ENCODE measurements around the gene SH3TC2.

DNA sequence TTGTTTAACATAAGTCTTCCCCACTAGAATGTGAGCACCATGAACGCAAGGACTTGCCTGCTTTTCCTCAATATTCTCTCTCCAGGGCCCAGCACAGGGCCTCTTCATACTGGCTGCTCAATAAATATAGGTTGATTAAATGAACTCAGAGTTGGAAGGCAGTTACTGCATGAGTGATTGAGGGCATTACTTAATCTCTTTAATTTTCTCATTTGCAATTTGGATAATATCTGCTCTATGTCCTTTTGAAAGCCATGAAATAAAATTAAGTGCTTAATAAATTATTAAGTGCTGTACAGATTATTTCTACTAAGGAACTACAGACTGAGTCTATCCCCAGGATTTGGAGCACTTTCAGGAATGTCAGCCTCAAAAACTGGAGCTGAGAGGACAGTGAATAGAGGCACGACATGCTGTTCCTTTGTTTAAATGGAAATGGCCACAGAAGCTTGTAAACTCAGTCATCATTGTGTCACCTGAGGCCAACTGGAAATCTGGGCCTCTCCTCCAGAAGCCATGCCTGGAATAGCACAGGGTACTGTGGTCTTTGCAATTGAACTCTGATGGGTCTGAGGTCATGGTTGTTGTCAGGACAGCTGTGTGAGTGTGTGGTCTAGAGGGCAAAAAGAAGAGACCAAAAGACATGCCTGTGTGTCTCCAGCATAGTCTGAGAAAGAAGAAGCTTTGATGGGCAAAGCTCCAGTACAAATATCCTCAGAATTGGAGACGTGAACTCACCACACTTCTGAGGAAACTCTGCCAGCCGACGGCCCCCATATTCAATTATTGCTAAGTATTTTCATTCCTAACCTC lies 86.1 kb downstream of the SH3TC2 start:
- TF ChIP-seq POLR2A (IDR thresholded peaks at IDR 0.05; ENCODE audit: low read depth, low read length) = no peak
- no peak for TF ChIP-seq CTCF (IDR thresholded peaks at IDR 0.05 in 2 of 3, conservative IDR thresholded peaks at IDR 0.05 in 1 of 3; ENCODE audit: control insufficient read depth in 2 of 3, extremely low read depth in 1 of 3, insufficient read depth in 1 of 3, low read depth in 3 of 3, low read length in 3 of 3)
- no peak for TF ChIP-seq SREBF1 (IDR thresholded peaks at IDR 0.05; ENCODE audit: low read length)
- TF ChIP-seq, protein P1, sequence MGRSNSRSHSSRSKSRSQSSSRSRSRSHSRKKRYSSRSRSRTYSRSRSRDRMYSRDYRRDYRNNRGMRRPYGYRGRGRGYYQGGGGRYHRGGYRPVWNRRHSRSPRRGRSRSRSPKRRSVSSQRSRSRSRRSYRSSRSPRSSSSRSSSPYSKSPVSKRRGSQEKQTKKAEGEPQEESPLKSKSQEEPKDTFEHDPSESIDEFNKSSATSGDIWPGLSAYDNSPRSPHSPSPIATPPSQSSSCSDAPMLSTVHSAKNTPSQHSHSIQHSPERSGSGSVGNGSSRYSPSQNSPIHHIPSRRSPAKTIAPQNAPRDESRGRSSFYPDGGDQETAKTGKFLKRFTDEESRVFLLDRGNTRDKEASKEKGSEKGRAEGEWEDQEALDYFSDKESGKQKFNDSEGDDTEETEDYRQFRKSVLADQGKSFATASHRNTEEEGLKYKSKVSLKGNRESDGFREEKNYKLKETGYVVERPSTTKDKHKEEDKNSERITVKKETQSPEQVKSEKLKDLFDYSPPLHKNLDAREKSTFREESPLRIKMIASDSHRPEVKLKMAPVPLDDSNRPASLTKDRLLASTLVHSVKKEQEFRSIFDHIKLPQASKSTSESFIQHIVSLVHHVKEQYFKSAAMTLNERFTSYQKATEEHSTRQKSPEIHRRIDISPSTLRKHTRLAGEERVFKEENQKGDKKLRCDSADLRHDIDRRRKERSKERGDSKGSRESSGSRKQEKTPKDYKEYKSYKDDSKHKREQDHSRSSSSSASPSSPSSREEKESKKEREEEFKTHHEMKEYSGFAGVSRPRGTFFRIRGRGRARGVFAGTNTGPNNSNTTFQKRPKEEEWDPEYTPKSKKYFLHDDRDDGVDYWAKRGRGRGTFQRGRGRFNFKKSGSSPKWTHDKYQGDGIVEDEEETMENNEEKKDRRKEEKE (IDR thresholded peaks at IDR 0.05) = no peak
- TF ChIP-seq EZH2 (IDR thresholded peaks at IDR 0.05; ENCODE audit: borderline replicate concordance, control insufficient read depth, low read depth, low read length) = no peak
- TF ChIP-seq NRF1 (conservative IDR thresholded peaks at IDR 0.05; ENCODE audit: low read depth, low read length) = no peak
- no peak for TF ChIP-seq MAX (IDR thresholded peaks at IDR 0.05; ENCODE audit: low read depth, low read length)
- TF ChIP-seq RAD51 (IDR thresholded peaks at IDR 0.05) = no peak

All from GM12878 (cell line).